NCI-H345 treated with DMSO at 0.1 percent for 48 hours (cell line): ENCODE data around the gene TRIM62.

Experiments used
- DNase-seq: peaks from one replicate; lab custom pipeline; 2025; ENCODE audit not compliant: unreplicated experiment; lab: John Stamatoyannopoulos, UW

Gene TRIM62

GRCh38 chr1:33162141-33162540 lies 19.7 kb downstream of the TRIM62 start:
- no peak for DNase-seq

GRCh38 chr1:33161061-33161681 lies 20.7 kb downstream of the TRIM62 start:
- DNase-seq = peak; percentile 89

- no peak for DNase-seq
Measured at GRCh38 chr1:33159577-33159976, 22.3 kb downstream of the TRIM62 start.

GRCh38 chr1:33158366-33158765 lies 23.5 kb downstream of the TRIM62 start:
- no peak for DNase-seq

- DNase-seq = no peak
Measured at GRCh38 chr1:33157131-33157530, 24.7 kb downstream of the TRIM62 start.

GRCh38 chr1:33155877-33156538 lies 25.8 kb downstream of the TRIM62 start:
- DNase-seq = no peak

GRCh38 chr1:33153650-33154049 lies 28.2 kb downstream of the TRIM62 start:
- no peak for DNase-seq

- peak; percentile 84 for DNase-seq
Measured at GRCh38 chr1:33152685-33153432, 29.0 kb downstream of the TRIM62 start.

GRCh38 chr1:33151116-33151515 lies 30.7 kb downstream of the TRIM62 start:
- no peak for DNase-seq

- DNase-seq = no peak
Measured at GRCh38 chr1:33150522-33150921, 31.3 kb downstream of the TRIM62 start.

GRCh38 chr1:33149453-33150190 lies 32.2 kb downstream of the TRIM62 start:
- DNase-seq = no peak

- no peak for DNase-seq
Measured at GRCh38 chr1:33148615-33149014, 33.2 kb downstream of the TRIM62 start.

GRCh38 chr1:33147997-33148314 lies 33.9 kb downstream of the TRIM62 start:
- DNase-seq = no peak

GRCh38 chr1:33147275-33147996 lies 34.4 kb downstream of the TRIM62 start:
- DNase-seq = no peak

GRCh38 chr1:33146003-33146402 lies 35.8 kb downstream of the TRIM62 start:
- no peak for DNase-seq

GRCh38 chr1:33143698-33144097 lies 38.1 kb downstream of the TRIM62 start:
- DNase-seq = no peak

GRCh38 chr1:33143176-33143575 lies 38.7 kb downstream of the TRIM62 start:
- DNase-seq = no peak

- DNase-seq = no peak
Measured at GRCh38 chr1:33142483-33143064, 39.3 kb downstream of the TRIM62 start.

- DNase-seq = no peak
Measured at GRCh38 chr1:33141781-33142180, 40.1 kb downstream of the TRIM62 start.

- no peak for DNase-seq
Measured at GRCh38 chr1:33141216-33141615, 40.6 kb downstream of the TRIM62 start.
